RKO (cell line): Measurements from ENCODE around the gene KDELR3.

ENCODE experiments used
- DNase-seq: peaks from one replicate; pipeline ENCODE4 v3.0.0-alpha.2; 2016; ENCODE audit warnings: low spot score

KDELR3 gene

DNA sequence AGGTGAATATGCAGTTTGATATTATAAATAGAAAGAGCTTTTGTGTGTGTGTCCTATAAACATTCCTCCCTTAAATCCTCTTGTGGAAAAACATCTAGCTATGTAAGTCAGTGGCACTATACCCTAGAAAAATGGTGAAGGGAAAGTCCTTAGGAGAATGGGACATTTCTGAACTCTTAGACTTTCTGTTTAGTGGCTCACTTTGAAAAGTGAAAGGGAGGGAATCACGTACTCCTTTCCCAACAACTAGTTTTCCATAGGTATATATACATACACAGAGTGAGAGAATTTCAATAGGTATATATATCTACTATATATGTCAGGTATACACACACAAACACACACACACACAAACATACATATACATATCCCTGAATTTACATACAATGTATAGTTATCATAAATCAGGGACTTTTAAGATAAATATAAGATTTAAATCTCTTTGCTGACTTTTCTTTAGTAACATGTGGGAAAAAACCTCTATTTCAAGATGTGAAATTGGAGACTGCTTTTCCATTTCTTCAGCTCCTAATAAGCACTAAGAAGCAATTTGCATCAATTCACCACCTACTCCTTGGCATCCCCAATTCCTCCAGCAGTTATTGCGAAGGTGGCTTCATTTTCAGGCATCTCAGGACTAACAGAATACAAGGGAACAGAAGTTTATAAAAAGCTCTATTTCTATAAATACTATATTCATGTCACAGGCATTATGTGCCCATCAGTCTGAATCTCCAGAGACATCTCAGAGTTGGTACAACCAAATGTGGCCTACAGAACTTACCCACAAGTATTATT lies 51.8 kb downstream of the KDELR3 start:
- DNase-seq, result no peak

DNA sequence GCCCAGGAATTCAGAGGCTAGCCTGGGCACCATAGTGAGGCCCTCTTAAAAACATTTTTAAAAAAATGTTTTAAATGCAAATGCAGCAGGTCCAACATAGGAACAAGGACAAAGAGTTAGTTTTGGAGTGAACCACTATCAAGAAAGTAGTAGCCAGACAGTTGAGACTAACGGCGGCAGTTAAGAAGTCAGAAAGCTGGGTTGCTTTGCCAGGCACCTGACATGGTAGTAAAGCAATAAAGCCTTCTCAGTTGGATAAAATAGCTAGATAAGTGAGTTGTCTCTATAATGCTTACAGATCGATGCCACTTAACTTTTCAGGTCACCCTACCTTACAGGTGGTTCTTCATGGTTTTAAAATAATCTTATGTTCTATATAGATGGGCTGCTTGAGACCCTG lies 55.1 kb downstream of the KDELR3 start:
- DNase-seq, result no peak

GRCh38 chr22:38523479-38523878 lies 55.6 kb downstream of the KDELR3 start:
- DNase-seq, result no peak

DNA sequence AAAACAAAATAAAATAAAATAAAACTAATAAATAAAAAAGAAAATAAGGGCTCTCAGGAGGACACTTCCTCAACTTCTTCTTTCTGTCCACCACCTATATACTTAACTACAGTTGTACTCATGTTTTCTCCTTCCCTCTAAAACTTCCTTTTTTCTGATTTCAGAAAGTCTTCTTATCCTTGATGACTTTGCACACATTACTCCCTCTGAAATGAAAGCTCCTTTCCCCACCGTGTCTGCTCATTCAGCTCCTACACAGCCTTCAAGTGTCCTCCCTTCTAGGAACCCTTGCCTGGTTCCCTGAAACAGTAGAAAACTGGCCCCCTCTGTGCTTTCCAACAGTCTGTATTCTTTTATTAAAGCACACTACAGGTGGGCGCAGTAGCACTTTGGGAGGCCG lies 56.5 kb downstream of the KDELR3 start:
- no peak for DNase-seq

DNA sequence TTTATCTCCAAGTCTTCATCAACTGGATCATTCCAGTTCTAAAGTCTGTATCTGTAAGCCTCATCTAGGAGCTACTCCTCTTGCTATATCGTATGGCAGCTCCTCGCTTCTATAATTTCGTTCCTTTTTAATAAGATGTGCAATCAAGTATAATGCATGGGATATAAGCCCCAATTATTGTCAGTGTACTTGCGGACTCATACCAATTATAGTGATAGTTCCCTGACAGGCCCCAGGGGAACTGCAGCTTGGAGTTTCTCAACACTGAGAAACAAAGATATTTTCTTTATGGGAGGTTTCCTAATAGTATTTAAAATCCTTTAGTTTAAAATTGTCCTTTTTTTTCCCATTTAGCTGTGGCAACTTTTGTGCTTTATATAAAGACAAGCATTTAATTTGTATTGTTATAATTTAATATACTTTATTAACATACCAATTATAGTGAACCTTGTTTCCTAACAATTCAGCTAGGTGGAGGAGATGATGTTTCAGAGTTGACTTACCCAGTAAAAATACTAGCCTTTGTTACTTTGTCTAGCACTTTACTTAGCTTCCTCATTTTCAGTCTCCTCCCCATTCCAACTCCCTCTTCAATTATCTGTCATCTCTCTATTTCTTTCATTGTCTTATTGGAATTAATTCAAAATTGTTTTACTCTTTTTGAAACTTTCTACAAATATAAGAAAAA lies 63.5 kb downstream of the KDELR3 start:
- no peak for DNase-seq
